SH-SY5Y (cell line): ENCODE data around the gene WDR35.

Experiments
- GATA2 ChIP-seq: IDR thresholded peaks from 2 replicates; pipeline ENCODE4 v1.6.1; 2011; ENCODE audit warnings: mild to moderate bottlenecking, low read depth, low read length
- GATA3 ChIP-seq: IDR thresholded peaks from 2 replicates; pipeline ENCODE4 v1.6.1; 2011; ENCODE audit warnings: low read depth, mild to moderate bottlenecking, low read length, moderate library complexity

DNA sequence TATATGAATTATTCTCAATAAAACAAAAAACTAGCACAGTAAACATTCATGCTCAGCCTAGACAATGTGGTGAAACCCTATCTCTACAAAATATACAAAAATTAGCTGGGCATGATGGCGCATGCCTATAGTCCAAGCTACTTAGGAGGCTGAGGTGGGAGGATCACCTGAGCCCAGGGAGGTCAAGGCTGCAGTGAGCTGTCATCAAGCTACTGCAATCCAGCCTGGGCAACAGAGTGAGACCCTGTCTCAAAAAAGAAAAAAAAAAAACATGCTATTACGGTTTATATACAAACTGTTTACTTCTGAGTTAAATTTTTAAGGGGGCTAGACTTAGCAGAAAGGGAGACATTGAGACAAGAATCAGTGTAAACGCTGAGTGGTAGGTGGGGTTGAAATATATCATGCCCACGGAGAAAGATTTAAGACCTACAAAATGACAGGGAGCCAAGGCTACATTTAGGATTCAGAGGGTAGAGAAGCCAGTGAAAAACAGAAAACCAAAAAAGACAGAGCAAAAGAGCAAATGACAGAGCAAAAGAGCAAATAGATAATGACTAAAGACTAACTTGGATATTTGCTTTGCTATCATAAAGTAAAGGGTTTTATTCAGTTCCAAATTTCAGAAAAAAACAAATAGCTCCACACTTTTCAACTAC is 95.6 kb downstream of the WDR35 start:
- no peak for TF ChIP-seq GATA2
- no peak for TF ChIP-seq GATA3
